ENCODE measurements around the gene GGCX.

Gene GGCX

GRCh38 chr2:85602476-85603234 is 41.4 kb upstream of the GGCX start, which contains the start of gene TMEM150A:
TMEM150A (minus strand) TSS chr2:85602698; CDS start chr2:85601948, 750 bp downstream.
- peak within 1 kb of the TSS; percentile 73 for H3K4me3 ChIP-seq (ENCODE audit: low read length)
- peak; percentile 91 for DNase-seq (ENCODE audit: low read depth)
- TF ChIP-seq, protein P1, sequence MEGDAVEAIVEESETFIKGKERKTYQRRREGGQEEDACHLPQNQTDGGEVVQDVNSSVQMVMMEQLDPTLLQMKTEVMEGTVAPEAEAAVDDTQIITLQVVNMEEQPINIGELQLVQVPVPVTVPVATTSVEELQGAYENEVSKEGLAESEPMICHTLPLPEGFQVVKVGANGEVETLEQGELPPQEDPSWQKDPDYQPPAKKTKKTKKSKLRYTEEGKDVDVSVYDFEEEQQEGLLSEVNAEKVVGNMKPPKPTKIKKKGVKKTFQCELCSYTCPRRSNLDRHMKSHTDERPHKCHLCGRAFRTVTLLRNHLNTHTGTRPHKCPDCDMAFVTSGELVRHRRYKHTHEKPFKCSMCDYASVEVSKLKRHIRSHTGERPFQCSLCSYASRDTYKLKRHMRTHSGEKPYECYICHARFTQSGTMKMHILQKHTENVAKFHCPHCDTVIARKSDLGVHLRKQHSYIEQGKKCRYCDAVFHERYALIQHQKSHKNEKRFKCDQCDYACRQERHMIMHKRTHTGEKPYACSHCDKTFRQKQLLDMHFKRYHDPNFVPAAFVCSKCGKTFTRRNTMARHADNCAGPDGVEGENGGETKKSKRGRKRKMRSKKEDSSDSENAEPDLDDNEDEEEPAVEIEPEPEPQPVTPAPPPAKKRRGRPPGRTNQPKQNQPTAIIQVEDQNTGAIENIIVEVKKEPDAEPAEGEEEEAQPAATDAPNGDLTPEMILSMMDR (IDR thresholded peaks at IDR 0.05; ENCODE audit: insufficient read depth, low read depth, low read length, missing control alignments) = no peak

DNA sequence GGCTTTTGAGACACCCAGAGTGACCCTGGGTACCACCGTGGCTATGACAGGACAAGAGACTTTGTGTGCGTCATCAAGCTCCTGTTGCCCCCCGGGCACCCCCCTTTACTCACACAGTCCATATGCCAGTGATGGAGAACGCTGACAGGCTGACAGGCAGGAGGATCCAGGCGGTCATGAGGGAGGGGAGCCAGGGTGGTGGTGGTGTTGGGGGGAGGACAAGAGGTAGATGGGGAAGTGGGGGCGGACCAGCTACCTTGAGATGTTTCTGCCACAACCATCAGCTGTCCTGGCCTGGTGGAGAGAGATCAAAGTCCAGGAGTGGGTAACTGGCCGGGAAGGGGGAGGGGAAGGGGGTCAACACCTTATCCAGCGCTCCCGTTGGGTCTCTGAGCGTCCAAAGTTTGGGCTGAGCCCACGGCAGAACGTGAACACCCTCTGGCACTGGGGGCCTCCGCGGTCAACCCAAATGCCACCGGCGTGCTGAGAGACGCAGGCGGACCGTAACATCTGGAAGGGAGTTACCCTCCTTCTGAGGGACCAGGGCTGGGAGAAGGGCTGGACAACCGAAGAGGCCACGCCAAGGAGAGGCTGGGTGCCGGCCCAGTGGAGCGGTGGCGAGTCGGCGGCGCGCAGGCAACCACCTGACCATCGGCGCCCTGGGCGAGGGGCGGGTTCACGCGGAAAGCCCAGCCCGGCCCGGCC is 40.6 kb upstream of the GGCX start:
- DNase-seq (ENCODE audit: low read depth) = peak; percentile 55
- TF ChIP-seq, protein P1 (IDR thresholded peaks at IDR 0.05; ENCODE audit: insufficient read depth, low read depth, low read length, missing control alignments) = no peak
- peak overlapping the region; percentile 73 for H3K4me3 ChIP-seq (ENCODE audit: low read length)

- H3K4me3 ChIP-seq (ENCODE audit: low read length) = peak overlapping the region; percentile 73
- no peak for DNase-seq (ENCODE audit: low read depth)
- TF ChIP-seq, protein P1 (IDR thresholded peaks at IDR 0.05; ENCODE audit: insufficient read depth, low read depth, low read length, missing control alignments) = no peak
These were observed 39.9 kb upstream of the GGCX start for GRCh38 chr2:85600951-85601770.

GRCh38 chr2:85600235-85600575 is 38.9 kb upstream of the GGCX start:
- TF ChIP-seq, protein P1 (IDR thresholded peaks at IDR 0.05; ENCODE audit: insufficient read depth, low read depth, low read length, missing control alignments) = no peak

DNA sequence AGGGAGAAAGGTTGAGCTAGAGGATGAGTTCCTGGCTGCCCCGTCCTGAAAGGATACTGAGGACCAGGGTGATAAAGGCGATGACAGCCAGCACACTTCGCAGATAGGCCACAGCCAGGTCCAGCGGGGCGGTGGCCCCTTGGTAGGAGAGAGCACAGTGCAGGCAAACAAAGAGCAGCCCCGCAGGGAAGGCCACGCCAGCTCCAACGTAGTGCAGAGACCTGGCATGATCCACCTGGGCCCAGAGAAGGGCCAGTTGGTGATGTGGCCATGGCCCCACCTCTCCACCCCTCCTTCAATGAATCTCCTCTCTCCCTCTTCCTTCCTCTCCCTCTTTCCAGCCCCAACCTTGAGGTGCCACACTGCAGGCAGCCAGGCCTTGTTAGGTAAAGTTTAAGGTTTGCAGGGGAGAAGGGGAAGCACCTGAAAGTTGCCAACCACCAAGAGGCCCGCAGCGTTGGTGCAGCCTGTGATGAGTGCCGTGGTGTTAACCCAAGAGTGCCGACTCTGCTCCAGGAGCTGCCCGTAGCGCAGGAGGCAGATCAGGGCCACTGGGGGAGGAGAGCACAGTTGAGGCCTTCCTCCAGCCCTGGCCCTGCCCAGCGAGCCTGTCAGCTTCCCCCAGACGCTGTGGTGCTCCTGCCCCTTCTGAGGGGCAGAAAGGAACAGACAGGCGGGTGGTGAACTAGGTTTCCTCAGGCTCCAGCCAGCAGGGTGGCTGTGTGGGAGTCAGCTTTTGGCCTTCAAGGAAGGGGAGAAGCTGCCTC is 38.4 kb upstream of the GGCX start:
- TF ChIP-seq, protein P1 (IDR thresholded peaks at IDR 0.05; ENCODE audit: insufficient read depth, low read depth, low read length, missing control alignments) = no peak
- no peak overlapping the region for H3K4me3 ChIP-seq (ENCODE audit: low read length)
- no peak for DNase-seq (ENCODE audit: low read depth)

More at GRCh38 chr2:85600235-85600575, 38.9 kb upstream of the GGCX start:
- H3K4me3 ChIP-seq (ENCODE audit: low read length) = no peak overlapping the region
- no peak for DNase-seq (ENCODE audit: low read depth)

Data from epithelial cell of esophagus (primary cell).